Measurements from ENCODE around the gene COL23A1. TPM values are rescaled to one million over a fixed set of nuclear protein-coding genes. Genes with fewer than 3 reads are reported as not detected.

Gene COL23A1
- total RNA-seq, 2 experiments from 2014 or later: 0.63 to 0.68 TPM

DNA sequence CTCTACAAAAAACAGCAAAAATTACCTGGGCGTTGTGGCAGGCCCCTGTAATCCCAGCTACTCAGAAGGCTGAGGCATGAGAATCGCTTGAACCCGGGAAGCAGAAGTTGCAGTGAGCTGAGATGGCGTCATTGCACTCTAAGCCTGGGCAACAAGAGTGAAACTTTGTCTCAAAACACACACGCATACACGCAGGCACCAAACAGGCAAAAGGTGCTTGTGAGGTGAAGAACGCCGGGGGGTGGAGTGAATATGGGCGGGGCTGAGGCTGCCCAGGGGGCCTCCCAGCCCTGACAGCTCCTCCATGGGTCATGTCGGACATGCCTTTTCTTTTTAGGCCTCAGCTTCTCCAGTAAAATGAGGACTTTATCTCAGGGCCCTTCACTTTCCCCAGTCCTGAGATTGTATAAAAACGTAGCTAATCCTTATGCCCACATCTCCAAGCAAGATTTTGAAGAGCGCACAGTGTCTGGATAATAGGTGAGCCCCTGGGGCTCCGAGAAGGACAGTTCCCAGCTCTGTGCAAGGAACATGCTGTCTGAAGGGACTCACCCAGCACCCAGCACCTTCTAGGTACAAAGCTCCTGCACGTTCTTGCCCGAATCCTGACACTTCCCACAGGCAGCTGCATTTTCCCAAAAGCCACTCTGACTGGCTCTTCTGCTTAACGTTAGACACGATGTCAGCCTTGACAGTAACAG is 168.3 kb downstream of the COL23A1 start:
- ChIA-PET POLR2A (no interaction called here), CTCF (interaction anchor here (0.7 kb wide), 1 partner anchor 38 kb away, joined by 3 read pairs; no protein-coding TSS in a partner anchor)
- H3K4me3 Mint-ChIP-seq: no peak overlapping the region
- ATAC-seq: no peak
- no peaks in the 10 kb centered on the region for H3K4me1 Mint-ChIP-seq (ENCODE audit: low read depth)
- H3K27ac Mint-ChIP-seq: no peak overlapping the region
- no peak for DNase-seq
- peaks cover 5% of the 10 kb centered on the region for H3K27me3 Mint-ChIP-seq (ENCODE audit: low read depth)
- H3K9me3 Mint-ChIP-seq (ENCODE audit: insufficient read depth): no peaks in the 10 kb centered on the region
- H3K36me3 Mint-ChIP-seq (ENCODE audit: low read depth): no peaks in the 10 kb centered on the region

DNA sequence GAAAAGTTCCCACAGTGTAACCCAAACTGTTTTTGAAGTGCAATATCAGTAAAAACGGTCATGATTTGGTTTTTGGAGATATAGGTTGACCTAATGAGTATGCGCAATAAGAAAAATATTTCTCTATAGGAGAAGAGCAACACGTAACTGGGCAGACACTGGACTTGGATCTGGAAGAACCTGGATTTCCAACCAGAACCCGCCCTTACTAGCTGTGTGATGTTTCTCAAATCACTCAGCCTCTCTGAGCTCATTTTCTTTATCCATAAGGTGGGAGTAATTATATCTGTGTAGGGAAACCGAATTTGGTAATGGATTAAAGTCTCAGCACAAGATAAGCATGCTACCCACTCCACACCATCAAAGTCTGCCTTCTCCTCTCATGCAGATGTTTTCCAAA is 169.1 kb downstream of the COL23A1 start:
- H3K9me3 Mint-ChIP-seq (ENCODE audit: insufficient read depth): no peaks in the 10 kb centered on the region
- no peaks in the 10 kb centered on the region for H3K4me1 Mint-ChIP-seq (ENCODE audit: low read depth)
- peaks cover 5% of the 10 kb centered on the region for H3K27me3 Mint-ChIP-seq (ENCODE audit: low read depth)
- DNase-seq (no peak), ATAC-seq (no peak)
- ChIA-PET POLR2A (no interaction called here), CTCF (no interaction called here)
- H3K36me3 Mint-ChIP-seq (ENCODE audit: low read depth): no peaks in the 10 kb centered on the region
- no peak overlapping the region for H3K4me3 Mint-ChIP-seq
- no peak overlapping the region for H3K27ac Mint-ChIP-seq

DNA sequence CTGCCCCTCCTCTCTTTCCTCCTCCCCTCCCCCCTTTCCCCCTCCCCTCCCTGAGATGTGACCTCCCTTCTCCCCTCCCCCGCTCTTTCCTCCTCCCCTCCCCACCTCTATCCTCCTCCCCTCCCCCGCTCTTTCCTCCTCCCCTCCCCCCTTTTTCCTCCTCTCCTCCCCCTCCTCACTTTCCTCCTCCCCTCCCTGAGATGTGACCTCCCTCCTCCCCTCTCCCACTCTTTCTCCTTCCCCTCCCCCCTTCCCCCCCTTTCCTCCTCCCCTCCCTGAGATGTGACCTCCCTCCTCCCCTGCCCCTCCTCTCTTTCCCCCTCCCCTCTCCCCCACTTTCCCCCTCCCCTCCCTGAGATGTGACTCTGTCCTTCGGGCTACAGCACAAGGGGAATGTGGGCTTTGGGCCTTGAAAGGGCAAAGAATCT is 169.8 kb downstream of the COL23A1 start:
- H3K36me3 Mint-ChIP-seq (ENCODE audit: low read depth): no peaks in the 10 kb centered on the region
- H3K9me3 Mint-ChIP-seq (ENCODE audit: insufficient read depth): no peaks in the 10 kb centered on the region
- no peak for DNase-seq
- no peak overlapping the region for H3K27ac Mint-ChIP-seq
- no peaks in the 10 kb centered on the region for H3K4me1 Mint-ChIP-seq (ENCODE audit: low read depth)
- peaks cover 5% of the 10 kb centered on the region for H3K27me3 Mint-ChIP-seq (ENCODE audit: low read depth)
- H3K4me3 Mint-ChIP-seq: no peak overlapping the region
- ATAC-seq: no peak
- ChIA-PET CTCF (no interaction called here), POLR2A (no interaction called here)

DNA sequence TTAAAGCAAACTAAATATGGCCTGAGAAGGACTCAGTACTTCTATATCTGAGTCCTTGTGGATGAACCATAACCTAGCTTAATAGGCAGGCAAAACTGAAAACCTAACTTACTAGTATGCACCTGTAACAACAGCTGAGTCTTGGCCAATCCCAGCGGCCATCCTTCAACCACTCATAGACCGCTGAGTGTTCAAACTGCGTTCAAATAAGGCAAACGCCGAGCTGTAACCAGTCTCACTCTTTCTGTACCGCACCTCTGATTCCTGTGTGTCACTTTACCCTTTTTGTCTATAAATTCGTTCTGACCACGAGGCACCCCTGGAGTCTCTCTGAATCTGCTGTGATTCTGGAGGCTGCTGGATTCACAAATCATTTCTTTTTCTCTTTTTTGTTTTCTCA is 170.5 kb downstream of the COL23A1 start:
- H3K4me3 Mint-ChIP-seq: no peak overlapping the region
- H3K9me3 Mint-ChIP-seq (ENCODE audit: insufficient read depth): no peaks in the 10 kb centered on the region
- H3K4me1 Mint-ChIP-seq (ENCODE audit: low read depth): no peaks in the 10 kb centered on the region
- no peak overlapping the region for H3K27ac Mint-ChIP-seq
- ATAC-seq (no peak), DNase-seq (no peak)
- CTCF ChIA-PET: no interaction called here
- POLR2A ChIA-PET: no interaction called here
- H3K27me3 Mint-ChIP-seq (ENCODE audit: low read depth): peaks cover 5% of the 10 kb centered on the region
- no peaks in the 10 kb centered on the region for H3K36me3 Mint-ChIP-seq (ENCODE audit: low read depth)

DNA sequence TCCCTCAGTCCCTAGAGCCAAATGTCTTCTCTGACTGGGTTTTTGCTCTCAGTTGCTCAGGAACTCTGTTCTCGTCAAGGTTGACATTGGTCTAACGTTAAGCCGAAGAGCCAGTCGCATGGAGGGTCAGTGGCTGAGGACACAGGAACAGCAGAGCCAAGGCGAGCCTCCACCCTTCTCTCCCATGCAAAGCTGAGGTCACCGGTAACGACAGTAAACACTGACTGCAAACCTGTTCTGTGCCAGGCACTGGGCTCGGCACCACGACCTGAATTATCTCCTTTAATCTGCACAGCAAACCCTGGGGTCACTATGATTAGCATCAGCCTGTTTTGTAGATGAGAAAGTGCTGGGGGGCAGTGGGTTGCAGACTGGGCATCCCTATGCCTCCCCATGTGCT is 171.0 kb downstream of the COL23A1 start:
- ATAC-seq (no peak), DNase-seq (no peak)
- Mint-ChIP-seq H3K4me1 (ENCODE audit: low read depth) (no peaks in the 10 kb centered on the region), H3K4me3 (no peak overlapping the region), H3K36me3 (ENCODE audit: low read depth) (no peaks in the 10 kb centered on the region), H3K9me3 (ENCODE audit: insufficient read depth) (no peaks in the 10 kb centered on the region), H3K27ac (no peak overlapping the region), H3K27me3 (ENCODE audit: low read depth) (peaks cover 5% of the 10 kb centered on the region)
- CTCF ChIA-PET: no interaction called here
- POLR2A ChIA-PET: no interaction called here

DNA sequence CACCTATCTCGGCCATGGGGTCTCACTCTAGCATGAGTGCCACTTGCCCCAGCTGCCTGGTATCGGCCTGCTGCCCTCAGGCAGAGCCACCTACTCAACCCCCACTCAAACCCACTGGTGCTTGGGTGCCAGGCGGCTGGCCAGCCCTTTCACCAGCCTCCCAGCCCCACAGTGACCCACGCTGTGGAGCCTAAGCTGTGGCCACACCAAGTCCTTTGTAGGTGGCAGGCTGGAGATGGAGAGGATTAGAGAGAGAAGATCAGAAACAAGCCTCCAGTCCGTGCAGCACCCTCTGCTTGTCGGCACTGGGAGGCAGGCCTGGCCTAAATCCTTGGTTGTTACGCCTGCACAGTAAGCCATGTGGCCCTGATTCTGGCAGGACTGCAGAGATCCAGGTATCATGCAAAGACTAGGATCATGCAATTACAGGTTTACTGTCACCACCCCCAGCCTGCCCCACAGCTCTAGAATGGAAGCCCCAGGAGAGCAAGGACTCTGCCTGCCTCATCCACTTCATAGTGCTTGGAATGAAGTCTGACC is 171.7 kb downstream of the COL23A1 start:
- Mint-ChIP-seq H3K27me3 (ENCODE audit: low read depth) (peaks cover 6% of the 10 kb centered on the region), H3K36me3 (ENCODE audit: low read depth) (no peaks in the 10 kb centered on the region), H3K27ac (no peak overlapping the region), H3K4me1 (ENCODE audit: low read depth) (no peaks in the 10 kb centered on the region), H3K9me3 (ENCODE audit: insufficient read depth) (no peaks in the 10 kb centered on the region), H3K4me3 (no peak overlapping the region)
- ChIA-PET CTCF (no interaction called here), POLR2A (no interaction called here)
- DNase-seq (no peak), ATAC-seq (no peak)

DNA sequence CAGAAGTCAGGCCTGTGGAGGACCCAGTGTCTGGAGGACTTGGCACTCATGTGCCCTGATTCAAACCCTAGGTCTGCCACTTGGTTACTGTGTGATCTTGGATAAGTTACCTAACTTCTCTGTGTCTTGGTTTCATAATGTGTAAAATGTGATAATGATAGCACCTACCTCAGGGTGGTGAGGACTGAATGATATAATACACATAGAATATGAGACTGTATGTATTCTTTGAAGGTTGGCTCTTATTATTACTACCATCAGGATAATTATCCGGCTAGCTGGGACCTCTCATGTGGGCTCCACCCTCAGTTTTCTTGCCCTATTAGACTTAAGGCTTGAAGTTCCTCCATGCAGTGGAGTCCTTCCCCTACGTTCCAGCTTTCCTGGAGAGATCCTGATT is 172.2 kb downstream of the COL23A1 start:
- POLR2A ChIA-PET: no interaction called here
- Mint-ChIP-seq H3K27me3 (ENCODE audit: low read depth) (peaks cover 9% of the 10 kb centered on the region), H3K4me3 (no peak overlapping the region), H3K27ac (no peak overlapping the region), H3K36me3 (ENCODE audit: low read depth) (no peaks in the 10 kb centered on the region), H3K9me3 (ENCODE audit: insufficient read depth) (no peaks in the 10 kb centered on the region), H3K4me1 (ENCODE audit: low read depth) (no peaks in the 10 kb centered on the region)
- no peak for ATAC-seq
- DNase-seq: no peak
- CTCF ChIA-PET: no interaction called here

DNA sequence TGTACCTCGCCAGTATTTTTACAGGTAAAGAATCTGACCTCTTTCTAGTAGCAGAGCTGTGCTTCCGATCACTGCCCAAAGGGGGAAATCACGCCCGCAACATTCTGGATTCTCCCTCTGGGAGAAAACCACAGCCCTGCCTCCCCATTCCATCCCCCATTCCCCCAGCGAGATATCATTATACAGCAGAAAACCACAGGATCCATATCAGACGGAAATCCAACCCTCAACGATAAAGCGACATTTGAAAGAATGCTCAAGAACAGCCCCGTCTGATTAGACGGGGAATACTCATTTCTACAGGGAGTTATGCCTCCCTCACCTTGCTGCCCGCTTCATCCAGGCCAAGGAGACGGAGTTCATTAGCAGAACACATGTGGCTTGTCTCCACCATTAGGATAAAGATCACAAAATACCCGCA is 172.8 kb downstream of the COL23A1 start:
- Mint-ChIP-seq H3K9me3 (ENCODE audit: insufficient read depth) (no peaks in the 10 kb centered on the region), H3K4me3 (no peak overlapping the region), H3K4me1 (ENCODE audit: low read depth) (no peaks in the 10 kb centered on the region), H3K27ac (no peak overlapping the region), H3K36me3 (ENCODE audit: low read depth) (no peaks in the 10 kb centered on the region), H3K27me3 (ENCODE audit: low read depth) (peaks cover 10% of the 10 kb centered on the region)
- CTCF ChIA-PET: no interaction called here
- POLR2A ChIA-PET: no interaction called here
- ATAC-seq (no peak), DNase-seq (no peak)

DNA sequence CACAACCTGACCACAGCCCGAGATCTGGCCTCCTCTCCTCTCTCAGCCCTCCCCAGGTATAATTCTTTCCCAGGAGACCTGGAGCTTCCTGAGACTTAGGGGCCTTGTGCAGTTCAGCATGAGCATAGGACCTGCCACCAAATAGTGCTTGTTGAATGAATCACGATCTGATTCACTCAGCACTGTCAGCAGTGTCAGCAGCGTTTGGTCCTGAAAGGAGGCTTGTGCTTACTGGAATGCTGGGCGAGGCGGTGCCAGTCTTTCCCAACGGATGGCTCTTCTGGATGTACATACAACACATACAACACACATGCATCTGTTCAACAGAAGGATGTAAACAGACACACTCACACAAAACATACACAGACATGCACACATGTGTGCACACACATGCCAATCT is 173.3 kb downstream of the COL23A1 start:
- ChIA-PET POLR2A (no interaction called here), CTCF (no interaction called here)
- Mint-ChIP-seq H3K27ac (no peak overlapping the region), H3K9me3 (ENCODE audit: insufficient read depth) (no peaks in the 10 kb centered on the region), H3K27me3 (ENCODE audit: low read depth) (peaks cover 10% of the 10 kb centered on the region), H3K36me3 (ENCODE audit: low read depth) (no peaks in the 10 kb centered on the region), H3K4me3 (no peak overlapping the region), H3K4me1 (ENCODE audit: low read depth) (no peaks in the 10 kb centered on the region)
- no peak for ATAC-seq
- no peak for DNase-seq

DNA sequence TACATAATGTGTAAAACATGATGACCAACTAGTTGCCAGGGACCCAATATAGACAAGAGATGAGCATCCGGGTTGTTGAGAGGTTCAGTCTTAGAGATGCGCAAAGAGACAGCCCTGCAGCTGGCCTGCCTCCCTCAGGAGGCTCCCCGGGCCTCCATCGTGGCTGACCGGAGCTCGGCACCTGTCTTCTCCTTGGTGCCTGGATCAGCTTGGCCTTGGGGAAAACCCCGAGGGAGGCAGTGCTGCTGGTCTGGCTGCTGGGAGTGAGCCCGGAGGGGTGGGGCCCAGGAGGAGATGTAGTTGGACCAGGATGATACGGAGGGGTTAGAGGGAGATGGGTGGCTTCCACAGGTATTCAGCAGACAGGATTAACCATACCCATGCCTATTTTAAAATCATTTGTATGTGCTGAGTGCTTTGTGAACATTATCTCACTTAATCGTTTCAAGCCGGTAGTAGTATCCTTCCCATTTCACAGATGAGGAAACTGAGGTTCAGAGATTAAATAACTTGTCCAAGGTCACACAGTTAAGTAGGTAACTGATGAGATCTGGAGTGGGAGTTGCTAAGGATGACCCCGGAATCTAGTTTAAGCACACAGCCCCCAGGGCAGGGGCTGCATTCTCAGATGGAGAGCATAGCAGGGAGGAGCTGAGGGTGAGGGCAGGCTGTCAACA is 173.8 kb downstream of the COL23A1 start:
- H3K27me3 Mint-ChIP-seq (ENCODE audit: low read depth): peaks cover 16% of the 10 kb centered on the region
- H3K4me3 Mint-ChIP-seq: no peak overlapping the region
- ChIA-PET POLR2A (no interaction called here), CTCF (interaction anchor here (0.6 kb wide), 1 partner anchor 1009 kb away, joined by 3 read pairs; no protein-coding TSS in a partner anchor)
- no peak overlapping the region for H3K27ac Mint-ChIP-seq
- H3K4me1 Mint-ChIP-seq (ENCODE audit: low read depth): no peaks in the 10 kb centered on the region
- ATAC-seq (no peak), DNase-seq (no peak)
- no peaks in the 10 kb centered on the region for H3K36me3 Mint-ChIP-seq (ENCODE audit: low read depth)
- no peaks in the 10 kb centered on the region for H3K9me3 Mint-ChIP-seq (ENCODE audit: insufficient read depth)

DNA sequence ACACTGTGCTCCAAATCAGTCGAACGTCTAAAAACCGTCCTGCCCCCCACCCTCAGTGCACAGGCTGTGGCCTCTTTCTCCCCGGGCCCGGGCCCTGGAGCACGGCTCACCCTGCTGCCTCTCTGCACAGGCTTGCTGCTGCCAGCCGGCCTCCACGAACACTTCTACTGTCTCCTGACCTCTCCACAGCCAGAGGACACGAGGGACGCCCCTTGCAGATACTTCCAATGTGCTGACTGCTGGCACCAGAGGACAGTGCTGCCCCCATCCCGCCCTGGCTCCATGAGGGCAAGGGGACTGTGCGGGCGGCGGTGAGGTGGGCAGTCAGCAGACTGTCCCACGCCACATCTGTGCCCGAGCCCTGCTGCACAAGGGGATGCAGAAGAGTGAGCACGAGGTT is 174.8 kb downstream of the COL23A1 start:
- Mint-ChIP-seq H3K4me3 (no peak overlapping the region), H3K36me3 (ENCODE audit: low read depth) (no peaks in the 10 kb centered on the region), H3K27me3 (ENCODE audit: low read depth) (peaks cover 24% of the 10 kb centered on the region), H3K9me3 (ENCODE audit: insufficient read depth) (no peaks in the 10 kb centered on the region), H3K4me1 (ENCODE audit: low read depth) (no peaks in the 10 kb centered on the region), H3K27ac (no peak overlapping the region)
- DNase-seq: no peak
- POLR2A ChIA-PET: no interaction called here
- no peak for ATAC-seq
- CTCF ChIA-PET: no interaction called here

DNA sequence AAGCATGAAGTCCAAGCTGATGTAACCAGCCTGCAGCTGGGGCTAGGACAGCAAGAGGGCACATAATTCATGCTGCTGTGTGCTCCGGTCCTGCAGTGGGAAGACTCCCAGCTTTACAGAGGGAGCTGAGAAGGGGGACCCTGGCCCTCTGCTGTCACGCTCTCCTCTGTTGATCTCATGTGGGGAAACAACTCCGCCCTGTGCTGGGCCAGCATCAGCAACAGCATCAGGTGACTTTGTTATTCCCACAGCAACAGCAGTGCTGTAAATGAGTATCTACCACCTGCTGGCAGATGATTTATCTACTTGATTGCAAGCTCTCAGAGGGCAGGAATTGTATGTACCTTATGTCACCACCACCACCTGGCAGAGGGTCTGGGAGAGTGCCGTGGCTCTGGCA is 176.2 kb downstream of the COL23A1 start:
- Mint-ChIP-seq H3K4me1 (ENCODE audit: low read depth) (no peaks in the 10 kb centered on the region), H3K27ac (no peak overlapping the region), H3K27me3 (ENCODE audit: low read depth) (peaks cover 27% of the 10 kb centered on the region), H3K4me3 (no peak overlapping the region), H3K9me3 (ENCODE audit: insufficient read depth) (no peaks in the 10 kb centered on the region), H3K36me3 (ENCODE audit: low read depth) (no peaks in the 10 kb centered on the region)
- ATAC-seq (no peak), DNase-seq (no peak)
- ChIA-PET POLR2A (interaction anchor here (0.6 kb wide), 1 partner anchor 116 kb away, joined by 3 read pairs; no protein-coding TSS in a partner anchor), CTCF (no interaction called here)

All from activated CD8-positive, alpha-beta T cell treated with anti-CD3 and anti-CD28 coated beads, Interleukin-2, amount 10 ng/mL, durations not matched to agents 7 days and 5 days (primary cell).